ENCODE results near the gene HBD. TPM values are rescaled to one million over a fixed set of nuclear protein-coding genes. Genes with fewer than 3 reads are reported as not detected.

Gene HBD
- total RNA-seq, 1 donor from 2014 or later = not detected

- Mint-ChIP-seq H3K4me3 (no peak overlapping the region), H3K27me3 (ENCODE audit: low read depth) (peaks cover 2% of the 10 kb centered on the region), H3K27ac (ENCODE audit: unreplicated experiment) (no peak overlapping the region), H3K9me3 (no peaks in the 10 kb centered on the region), H3K4me1 (peaks cover 8% of the 10 kb centered on the region), H3K36me3 (ENCODE audit: low read depth) (no peaks in the 10 kb centered on the region)
- DNase-seq (ENCODE audit: low read depth, low spot score) = no peak
- TF ChIP-seq CTCF (conservative IDR thresholded peaks at IDR 0.05) = no peak
Measured at GRCh38 chr11:5230266-5230665, 4.0 kb downstream of the HBD start.

- Mint-ChIP-seq H3K27me3 (ENCODE audit: low read depth) (no peaks in the 10 kb centered on the region), H3K4me3 (no peak overlapping the region), H3K36me3 (ENCODE audit: low read depth) (no peaks in the 10 kb centered on the region), H3K27ac (ENCODE audit: unreplicated experiment) (no peak overlapping the region), H3K4me1 (peaks cover 8% of the 10 kb centered on the region), H3K9me3 (no peaks in the 10 kb centered on the region)
- no peak for DNase-seq (ENCODE audit: low read depth, low spot score)
- no peak for TF ChIP-seq CTCF (conservative IDR thresholded peaks at IDR 0.05)
Measured at GRCh38 chr11:5229796-5230195, 4.5 kb downstream of the HBD start.

GRCh38 chr11:5229356-5229755 lies 4.9 kb downstream of the HBD start:
- TF ChIP-seq CTCF (conservative IDR thresholded peaks at IDR 0.05) = no peak
- no peak for DNase-seq (ENCODE audit: low read depth, low spot score)
- Mint-ChIP-seq H3K27me3 (ENCODE audit: low read depth) (no peaks in the 10 kb centered on the region), H3K36me3 (ENCODE audit: low read depth) (no peaks in the 10 kb centered on the region), H3K27ac (ENCODE audit: unreplicated experiment) (no peak overlapping the region), H3K4me1 (peaks cover 8% of the 10 kb centered on the region), H3K9me3 (no peaks in the 10 kb centered on the region), H3K4me3 (no peak overlapping the region)

- DNase-seq (ENCODE audit: low read depth, low spot score) = no peak
- Mint-ChIP-seq H3K36me3 (ENCODE audit: low read depth) (no peaks in the 10 kb centered on the region), H3K27me3 (ENCODE audit: low read depth) (no peaks in the 10 kb centered on the region), H3K9me3 (no peaks in the 10 kb centered on the region), H3K27ac (ENCODE audit: unreplicated experiment) (no peak overlapping the region), H3K4me1 (peaks cover 8% of the 10 kb centered on the region), H3K4me3 (no peak overlapping the region)
- TF ChIP-seq CTCF (conservative IDR thresholded peaks at IDR 0.05) = no peak
Measured at GRCh38 chr11:5228124-5228523, 6.2 kb downstream of the HBD start.

- Mint-ChIP-seq H3K9me3 (no peaks in the 10 kb centered on the region), H3K27me3 (ENCODE audit: low read depth) (no peaks in the 10 kb centered on the region), H3K36me3 (ENCODE audit: low read depth) (no peaks in the 10 kb centered on the region), H3K27ac (ENCODE audit: unreplicated experiment) (no peak overlapping the region), H3K4me3 (no peak overlapping the region), H3K4me1 (peaks cover 8% of the 10 kb centered on the region)
- no peak for TF ChIP-seq CTCF (conservative IDR thresholded peaks at IDR 0.05)
- DNase-seq (ENCODE audit: low read depth, low spot score) = no peak
Measured at GRCh38 chr11:5227681-5228080, 6.6 kb downstream of the HBD start.
